Measurements from ENCODE around the gene ACOT8.

GRCh38 chr20:45835825-45836224 lies 21.4 kb downstream of the ACOT8 start:
- TF ChIP-seq, protein P1, sequence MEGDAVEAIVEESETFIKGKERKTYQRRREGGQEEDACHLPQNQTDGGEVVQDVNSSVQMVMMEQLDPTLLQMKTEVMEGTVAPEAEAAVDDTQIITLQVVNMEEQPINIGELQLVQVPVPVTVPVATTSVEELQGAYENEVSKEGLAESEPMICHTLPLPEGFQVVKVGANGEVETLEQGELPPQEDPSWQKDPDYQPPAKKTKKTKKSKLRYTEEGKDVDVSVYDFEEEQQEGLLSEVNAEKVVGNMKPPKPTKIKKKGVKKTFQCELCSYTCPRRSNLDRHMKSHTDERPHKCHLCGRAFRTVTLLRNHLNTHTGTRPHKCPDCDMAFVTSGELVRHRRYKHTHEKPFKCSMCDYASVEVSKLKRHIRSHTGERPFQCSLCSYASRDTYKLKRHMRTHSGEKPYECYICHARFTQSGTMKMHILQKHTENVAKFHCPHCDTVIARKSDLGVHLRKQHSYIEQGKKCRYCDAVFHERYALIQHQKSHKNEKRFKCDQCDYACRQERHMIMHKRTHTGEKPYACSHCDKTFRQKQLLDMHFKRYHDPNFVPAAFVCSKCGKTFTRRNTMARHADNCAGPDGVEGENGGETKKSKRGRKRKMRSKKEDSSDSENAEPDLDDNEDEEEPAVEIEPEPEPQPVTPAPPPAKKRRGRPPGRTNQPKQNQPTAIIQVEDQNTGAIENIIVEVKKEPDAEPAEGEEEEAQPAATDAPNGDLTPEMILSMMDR (IDR thresholded peaks at IDR 0.05; ENCODE audit: low read depth, low read length, poor library complexity, severe bottlenecking) = no peak
- TF ChIP-seq EZH2phosphoT487 (IDR thresholded peaks at IDR 0.05; ENCODE audit: borderline replicate concordance, low read length) = no peak

Measured in DOHH2 (cell line).